ENCODE results near the gene ELMO3. TPM values are rescaled to one million over a fixed set of nuclear protein-coding genes. Genes with fewer than 3 reads are reported as not detected.

Gene ELMO3, protein sequence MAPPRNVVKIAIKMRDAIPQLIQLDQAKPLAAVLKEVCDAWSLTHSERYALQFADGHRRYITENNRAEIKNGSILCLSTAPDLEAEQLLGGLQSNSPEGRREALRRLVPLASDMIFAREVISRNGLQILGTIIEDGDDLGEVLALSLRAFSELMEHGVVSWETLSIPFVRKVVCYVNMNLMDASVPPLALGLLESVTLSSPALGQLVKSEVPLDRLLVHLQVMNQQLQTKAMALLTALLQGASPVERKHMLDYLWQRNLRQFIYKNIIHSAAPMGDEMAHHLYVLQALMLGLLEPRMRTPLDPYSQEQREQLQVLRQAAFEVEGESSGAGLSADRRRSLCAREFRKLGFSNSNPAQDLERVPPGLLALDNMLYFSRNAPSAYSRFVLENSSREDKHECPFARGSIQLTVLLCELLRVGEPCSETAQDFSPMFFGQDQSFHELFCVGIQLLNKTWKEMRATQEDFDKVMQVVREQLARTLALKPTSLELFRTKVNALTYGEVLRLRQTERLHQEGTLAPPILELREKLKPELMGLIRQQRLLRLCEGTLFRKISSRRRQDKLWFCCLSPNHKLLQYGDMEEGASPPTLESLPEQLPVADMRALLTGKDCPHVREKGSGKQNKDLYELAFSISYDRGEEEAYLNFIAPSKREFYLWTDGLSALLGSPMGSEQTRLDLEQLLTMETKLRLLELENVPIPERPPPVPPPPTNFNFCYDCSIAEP
- 26.3 TPM for total RNA-seq

DNA sequence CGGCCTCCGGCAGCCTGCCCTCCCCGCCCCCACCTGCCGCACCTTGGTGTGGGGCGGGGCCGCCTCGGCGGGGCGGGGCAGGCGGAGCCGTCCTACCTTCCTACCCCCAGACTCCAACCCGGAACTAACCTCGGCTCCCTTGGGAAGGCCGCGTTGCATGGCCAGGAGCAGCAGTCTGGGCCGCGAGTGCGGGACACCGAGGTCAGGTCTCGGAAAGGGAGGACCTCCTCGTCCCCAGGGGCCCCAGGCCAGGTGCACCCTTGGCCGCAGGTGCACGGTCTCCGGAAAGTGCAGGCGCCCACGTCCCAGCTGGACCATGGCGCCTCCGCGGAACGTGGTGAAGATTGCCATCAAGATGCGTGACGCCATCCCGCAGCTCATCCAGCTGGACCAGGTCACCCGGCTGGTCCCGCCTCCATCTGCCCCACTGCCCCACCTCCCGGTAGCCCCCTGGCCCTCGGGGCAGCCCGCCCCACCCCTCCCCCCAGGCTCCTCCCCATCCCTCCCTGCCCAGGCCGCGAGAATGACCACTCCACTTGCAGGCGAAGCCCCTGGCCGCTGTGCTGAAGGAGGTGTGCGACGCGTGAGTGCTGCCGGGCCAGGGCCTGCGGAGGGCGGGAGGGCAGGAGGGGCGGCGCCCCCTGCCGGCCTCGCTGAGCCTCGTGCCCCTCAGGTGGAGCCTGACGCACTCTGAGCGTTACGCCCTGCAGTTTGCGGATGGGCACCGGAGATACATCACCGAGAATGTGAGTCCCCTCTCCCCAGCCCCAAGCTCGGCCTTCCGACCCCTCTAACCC is at the start of gene ELMO3:
Gene ELMO3 (plus strand): TSS at position 121 of the 797 bp plus-strand sequence. CDS start 196 bp downstream, at position 317.
- peak; percentile 85 for ATAC-seq

DNA sequence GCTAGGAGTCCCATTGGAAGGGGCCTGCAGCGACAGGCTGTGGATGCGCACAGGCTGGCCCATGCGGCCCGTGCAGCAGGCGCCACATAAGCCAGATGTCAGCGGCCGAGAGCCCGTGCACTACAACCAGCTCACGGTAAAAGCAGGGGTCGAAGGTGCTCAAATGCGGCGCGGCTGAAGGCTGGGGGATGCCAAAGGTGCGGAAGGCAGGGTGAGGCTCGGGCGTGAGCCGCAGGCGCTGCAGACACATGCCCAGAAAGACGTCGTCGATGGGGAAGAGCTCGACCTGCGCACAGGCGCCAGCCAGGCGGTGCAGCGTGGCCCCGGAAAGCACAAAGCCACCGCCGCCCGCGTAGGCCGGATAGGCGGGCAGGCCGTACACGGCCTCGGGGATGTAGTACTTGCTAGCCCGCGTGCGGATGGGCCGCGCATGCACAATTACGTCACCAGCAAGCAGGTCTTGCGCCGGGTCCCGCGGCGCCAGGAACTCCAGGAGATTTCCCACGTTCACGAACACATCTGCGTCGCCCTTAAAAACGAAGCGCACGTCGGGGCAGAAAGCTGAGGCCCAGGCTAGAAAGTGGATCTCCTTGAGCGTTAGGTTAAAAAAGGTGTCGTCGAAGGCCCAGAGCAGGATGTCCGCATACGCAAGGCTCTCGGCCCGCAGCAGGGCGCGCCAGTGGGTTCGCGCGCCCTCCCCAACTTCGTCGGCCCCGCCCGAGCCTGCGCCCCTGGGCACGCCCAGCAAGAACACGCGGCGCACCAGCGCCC is 49.5 kb upstream of the ELMO3 start:
- no peak for ATAC-seq

DNA sequence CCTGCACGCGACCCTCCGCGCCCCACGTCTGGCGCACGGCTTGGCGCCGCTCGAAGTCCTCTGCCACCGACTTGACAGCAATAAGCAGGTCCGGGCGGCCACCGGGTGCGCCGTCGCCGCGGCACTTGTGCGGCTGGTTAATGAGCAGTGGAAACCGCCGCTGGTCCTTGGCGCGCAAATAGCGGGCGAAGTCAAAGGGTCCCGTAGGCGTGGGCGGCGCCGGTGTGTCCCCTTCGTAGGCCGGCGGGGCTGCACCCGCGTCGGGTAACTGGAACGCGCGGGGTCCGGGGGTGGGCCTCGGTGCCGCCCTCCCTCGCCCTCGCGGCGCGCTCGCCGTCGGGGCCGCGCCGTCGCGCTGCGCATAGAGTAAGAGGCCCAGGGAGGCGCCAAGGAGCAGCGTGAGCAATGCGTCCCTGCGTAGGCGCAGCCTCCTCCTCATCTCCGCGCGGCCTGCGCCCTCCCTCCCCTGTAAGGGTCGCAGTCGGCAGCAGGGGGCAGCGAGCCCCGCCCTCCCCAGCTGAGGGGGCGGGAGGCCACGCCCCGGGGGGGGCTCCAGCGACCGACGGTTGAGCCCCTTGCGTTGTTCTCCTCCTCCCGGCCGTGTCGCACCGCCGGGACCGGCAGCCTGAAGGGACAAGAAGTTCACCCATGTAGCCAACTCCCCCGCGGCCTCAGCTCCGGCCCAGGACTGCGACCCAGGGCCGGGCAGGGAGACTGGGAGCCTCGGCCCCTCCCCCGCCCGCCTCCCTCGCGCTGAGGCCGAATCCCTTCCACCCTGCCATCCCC is 48.7 kb upstream of the ELMO3 start:
- ATAC-seq, result peak; percentile 57

DNA sequence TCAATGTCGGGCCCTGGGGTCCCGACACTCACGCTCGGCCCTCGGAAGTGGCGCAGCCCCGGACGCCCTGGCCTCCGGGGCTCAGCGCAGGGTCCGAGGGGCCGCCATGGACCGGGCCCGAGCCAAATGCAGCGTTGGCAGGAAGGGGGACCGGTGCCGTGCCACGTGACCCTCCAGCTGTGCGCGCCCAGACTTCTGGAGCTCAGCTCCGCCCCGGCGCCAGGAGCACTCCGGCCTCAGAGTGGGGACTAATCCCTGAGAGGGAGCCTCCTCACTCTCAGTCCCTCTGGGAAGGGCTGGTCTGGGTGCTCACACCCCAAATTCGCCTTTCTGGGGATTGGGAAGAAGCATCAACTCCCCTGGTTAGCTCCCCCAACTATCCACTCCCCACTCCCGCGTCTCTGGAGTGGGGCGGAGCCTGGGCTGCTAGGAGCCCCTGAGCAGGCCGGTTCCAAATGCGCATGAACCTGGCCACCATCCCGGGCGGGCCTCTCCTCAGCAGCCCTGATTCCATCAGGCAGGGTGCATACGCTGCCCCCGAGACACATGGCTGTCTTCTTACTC is 48.0 kb upstream of the ELMO3 start, which contains the start of gene B3GNT9:
Gene B3GNT9 (minus strand): TSS at position 166 of the 564 bp plus-strand sequence. CDS start 513 bp downstream, outside the sequence.
- ATAC-seq, result peak; percentile 53

DNA sequence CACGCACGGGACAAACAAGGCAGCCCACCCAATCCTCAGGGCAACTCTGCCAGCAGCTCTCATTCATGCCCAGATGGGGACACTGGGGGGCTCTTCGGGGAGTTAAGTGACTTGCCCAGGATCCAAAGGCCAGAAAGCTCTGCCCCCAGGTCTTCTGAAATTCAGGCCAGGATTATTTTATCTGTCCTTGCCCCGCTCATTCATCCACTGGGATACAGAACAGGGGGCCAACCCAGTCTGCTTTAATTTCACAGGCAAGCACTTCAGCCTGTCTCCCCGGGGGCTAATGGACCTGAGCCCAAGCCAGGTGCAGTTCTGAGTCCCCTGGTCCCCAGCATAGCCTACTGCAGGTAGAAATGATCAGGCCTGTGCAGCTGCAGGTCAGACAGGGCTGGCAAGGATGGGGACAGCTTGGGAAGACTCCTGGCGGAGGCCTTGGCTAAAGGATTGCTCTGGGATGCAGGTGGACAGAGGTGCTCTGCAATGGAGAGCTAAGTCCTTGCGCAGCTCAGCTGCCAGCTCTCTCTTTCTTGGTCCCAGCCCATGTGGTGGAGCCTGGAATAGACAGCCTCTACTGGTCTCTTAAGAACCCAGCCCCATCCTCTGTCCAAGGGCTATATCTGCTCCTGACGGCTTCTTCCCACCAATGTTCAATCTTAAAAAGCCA is 47.4 kb upstream of the ELMO3 start:
- ATAC-seq, result no peak

DNA sequence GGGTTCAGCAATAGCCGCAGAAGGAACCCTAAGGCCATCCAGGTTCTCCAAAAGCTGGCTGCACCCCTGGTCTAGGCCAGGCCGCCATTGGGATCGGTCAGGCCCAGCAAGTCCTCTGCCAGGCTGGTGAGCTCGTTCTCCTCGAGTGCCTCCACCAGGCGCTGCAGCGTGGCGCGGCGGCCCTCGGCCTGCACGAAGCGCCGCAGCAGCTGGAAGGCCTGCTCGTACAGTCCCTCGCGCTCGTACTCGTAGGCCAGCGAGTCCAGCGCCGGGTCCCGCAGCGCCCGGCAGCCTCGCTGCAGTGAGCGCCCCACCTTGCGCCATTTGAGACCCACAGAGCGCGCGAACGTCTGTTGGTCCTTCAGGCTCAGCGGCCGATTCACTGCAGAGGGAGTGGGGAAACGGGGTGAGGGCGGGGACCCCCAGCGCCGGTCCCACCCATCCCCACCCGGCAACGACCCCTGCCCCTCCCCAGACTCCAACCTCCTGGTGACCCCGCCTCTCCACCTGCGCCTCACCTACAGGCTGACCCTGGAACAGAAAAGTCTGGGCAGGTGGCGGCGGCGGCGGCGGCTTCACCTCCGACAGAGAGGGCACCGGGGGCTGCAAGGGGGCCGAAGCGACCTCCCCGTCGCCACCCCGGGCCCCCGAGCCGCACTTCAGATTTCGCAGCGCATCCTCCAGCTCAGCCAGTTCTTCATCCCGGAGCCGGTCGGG is 44.2 kb upstream of the ELMO3 start:
- ATAC-seq, result no peak

DNA sequence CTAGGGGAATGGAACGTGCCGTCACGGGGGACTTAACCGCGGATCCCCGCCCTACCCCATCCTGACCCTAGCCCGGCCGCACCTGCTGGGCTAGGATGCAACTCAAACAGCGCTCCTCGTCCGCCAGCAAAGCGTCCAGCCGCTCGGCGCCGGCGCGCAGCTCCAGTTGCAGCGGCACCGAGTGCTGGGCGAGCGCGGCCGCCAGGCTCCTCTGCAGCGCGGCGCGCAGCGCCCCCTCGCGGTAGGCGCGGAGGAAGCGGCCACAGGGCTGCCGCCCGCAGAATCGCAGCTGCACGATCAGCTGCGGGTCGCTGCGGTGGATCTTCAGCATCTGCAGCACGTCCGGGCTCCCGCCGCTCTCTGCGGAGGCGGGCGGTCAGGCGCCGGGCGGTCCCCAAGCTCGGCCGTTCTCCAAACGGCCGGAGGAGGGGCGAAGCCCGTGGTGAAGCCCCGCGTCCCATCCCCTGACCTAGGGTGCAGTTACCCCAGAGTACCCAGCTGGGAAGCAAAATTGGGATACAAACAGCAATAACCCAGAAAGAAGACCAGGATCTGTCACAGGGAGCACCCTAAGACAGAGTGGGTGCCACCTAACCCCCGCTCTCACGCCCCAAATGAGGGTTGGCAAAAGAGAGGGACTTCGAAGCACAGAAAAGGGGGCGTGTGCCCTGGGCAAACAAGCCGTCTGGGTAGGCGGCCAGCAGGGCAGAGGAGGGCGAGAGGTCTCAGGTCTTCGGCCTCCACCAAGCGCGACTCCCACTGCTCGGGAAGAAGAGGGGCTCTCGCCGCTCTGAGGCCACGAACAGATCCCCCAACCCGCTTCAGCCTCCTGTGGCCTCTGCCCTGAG is 43.4 kb upstream of the ELMO3 start:
- ATAC-seq, result peak; percentile 58

DNA sequence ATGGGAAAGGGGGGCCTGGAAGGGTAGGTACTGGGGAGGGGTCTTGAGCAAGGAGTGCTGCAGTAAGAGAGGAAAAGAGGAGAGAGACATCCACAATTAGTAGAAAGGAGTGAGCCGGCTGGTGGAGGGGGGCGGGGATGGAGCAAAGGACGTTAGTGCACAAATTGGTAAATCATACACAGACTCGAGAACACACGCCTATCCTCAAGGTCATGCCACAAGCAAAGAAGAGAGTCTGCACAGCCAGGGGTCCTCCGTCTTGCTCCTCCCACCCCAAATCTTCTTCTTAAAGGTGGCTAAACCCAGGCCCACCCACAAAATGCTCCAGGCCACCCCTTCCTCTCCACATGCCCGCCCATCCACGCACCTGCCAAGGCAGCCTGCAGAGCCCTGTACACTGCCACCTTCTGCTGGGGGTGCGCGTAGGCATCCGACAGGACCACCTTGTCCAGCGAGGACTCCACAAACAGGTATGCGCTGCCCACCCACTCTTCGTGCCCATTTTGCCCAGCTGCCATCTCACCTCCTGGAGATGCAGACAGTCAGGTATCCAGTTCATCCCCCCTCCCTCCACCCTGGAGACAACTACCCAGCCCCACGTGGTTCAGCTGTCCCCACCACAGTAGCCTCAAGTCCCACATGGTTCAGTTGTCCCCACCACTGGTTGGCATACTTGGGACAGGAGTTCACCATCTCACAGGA is 42.6 kb upstream of the ELMO3 start:
- ATAC-seq, result no peak

DNA sequence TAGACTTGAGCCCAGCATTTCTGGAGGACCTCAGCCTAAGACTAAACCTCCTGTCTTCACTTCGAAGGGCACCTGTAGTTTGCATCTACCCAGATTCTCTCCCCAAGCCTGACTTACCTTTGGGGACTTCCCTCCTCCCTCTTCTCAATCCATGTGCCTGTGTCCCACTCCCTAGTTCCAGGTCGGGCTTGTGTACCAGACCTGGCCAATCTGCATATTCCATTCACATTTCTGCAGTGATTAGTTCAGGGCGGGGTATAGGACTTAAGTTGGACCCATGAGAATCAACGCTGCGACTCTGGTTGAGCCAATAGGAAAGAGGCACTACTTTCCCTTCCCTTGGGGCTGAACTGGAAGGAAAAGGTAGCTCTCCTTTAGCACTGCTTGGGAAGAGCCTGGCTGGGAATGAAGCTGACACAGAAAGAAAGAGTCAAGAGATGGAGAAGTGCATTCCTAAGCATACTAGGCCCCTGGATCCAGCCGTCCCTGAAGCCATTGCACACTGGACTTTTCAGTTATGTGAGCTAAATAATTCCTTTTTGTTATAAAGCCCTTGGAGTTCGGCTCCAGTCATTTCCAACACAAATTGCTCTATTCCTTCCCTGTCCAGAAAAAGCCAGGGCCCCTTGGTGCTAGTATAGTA is 41.7 kb upstream of the ELMO3 start:
- no peak for ATAC-seq

DNA sequence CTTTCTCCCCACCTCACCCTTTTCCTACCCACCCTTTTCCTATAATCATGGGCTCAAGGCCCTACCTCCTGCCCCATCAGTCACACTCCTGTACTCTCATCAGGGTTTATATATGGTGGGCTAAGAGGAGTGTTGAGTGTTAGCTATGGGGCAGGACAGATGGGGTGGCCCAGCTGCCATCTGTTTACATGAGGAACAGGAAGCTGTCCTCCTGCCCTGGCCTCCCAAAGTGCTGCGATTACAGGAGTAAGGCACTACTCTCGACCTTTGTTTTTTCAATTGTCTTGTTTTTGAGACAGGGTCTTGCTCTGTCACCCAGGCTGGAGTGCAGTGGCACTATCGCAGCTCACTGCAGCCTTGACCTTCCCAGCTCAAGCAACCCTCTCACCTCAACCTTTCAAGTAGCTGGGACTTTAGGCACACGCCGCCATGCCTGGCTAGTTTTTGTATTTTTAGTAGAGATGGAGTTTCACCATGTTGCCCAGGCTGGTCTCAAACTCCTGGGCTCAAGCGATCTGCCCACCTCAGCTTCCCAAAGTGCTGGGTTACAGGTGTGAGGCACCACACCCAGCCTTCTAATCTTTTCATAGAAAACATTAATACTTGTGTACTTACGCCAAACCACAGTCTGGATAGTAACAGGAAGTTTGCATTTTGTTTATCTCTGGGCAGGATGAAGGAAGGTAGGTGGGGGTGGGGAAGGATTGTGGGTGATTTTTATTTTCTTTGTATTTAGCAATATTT is 40.9 kb upstream of the ELMO3 start:
- no peak for ATAC-seq

DNA sequence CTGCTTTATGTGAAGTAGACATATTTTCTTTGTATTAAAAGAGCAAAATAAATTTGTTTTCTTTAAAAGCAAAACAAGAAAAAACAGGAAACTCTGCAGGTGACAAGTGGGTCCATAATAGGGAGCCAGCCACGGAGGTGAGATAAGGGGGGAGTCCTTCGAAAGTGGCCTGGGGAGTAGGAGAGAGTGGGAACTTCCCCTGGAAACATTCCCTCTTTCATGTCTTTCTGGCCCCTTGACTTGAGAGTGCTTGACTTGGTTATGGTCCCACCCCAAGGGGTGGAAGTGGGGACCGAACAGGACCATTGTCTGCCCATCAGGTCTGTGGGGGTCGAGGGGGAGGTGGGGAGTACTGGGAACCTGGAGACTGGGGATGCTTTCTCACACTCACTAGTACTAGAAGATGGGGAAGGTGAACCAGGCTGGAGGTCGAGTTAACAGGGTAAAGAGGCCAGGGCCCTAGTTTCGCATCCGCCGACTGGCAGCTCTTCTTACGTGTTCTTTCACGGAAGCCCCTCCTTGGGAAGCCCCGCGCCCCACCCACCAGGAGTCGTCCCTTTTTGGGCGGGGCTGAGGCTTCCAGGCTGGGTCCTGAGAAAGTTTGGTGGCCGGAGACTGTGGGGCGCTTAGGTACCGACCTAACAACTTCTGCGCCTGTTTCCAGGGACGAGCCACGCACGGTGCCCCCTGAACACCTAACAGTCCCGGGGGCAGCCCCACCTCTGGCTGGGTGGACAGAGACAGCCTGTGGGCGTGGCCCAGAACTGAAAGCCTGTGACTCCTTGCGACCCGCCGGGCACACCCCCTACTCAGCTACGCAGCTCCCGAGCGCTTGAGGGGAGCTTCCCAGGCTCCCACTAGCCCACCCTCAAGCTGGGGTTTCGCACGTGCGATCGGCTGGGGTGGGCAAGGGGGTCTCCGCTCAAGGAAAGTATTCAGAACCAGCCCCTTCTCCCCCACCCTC is 40.0 kb upstream of the ELMO3 start:
- ATAC-seq, result peak; percentile 25

DNA sequence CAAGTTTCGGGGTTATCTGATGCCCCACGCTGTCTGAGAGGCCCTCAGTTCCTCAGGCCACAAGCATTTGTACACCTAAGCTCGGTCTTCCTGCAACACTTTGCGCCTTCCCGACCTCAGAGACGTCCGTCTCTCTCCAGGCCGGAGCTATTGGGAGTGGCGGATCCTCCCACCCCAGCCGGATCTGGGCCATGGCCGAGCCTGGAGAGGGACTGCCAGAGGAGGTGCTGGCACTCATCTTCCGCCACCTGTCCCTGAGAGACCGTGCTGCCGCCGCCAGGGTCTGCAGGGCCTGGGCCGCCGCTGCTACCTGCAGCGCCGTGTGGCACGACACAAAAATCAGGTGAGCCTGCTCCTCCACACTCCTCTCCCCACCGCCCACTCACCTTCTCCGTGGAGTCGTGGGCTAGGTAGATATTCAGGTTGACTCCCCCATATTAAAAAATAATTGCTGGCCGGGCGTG is 37.3 kb upstream of the ELMO3 start:
- ATAC-seq, result no peak

DNA sequence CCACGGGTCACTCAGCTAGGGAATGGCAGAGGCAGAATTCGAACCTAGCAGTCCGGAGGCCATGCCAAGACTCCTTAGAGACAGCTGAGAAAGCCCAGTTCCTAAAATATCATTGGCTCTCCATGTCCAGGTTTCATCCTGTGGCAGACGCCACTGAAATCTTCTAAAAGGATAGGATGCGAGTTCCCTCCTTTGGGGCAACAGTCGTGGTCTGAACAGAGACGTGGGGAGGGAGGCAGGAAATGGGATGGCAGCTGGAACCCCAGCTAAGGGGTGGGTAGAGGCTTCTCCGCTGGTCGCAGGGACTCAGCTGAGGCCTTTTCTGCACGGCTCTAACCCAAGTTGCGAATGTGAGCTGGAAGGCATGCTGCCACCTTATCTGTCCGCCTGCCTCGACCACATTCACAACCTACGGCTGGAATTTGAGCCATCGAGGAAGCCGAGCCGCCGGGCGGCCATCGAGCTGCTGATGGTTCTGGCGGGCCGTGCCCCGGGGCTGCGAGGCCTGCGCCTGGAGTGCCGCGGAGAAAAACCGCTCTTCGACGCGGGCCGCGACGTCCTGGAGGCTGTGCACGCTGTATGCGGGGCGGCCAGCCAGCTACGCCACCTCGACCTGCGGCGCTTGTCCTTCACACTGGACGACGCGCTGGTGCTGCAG is 36.3 kb upstream of the ELMO3 start:
- ATAC-seq, result no peak

DNA sequence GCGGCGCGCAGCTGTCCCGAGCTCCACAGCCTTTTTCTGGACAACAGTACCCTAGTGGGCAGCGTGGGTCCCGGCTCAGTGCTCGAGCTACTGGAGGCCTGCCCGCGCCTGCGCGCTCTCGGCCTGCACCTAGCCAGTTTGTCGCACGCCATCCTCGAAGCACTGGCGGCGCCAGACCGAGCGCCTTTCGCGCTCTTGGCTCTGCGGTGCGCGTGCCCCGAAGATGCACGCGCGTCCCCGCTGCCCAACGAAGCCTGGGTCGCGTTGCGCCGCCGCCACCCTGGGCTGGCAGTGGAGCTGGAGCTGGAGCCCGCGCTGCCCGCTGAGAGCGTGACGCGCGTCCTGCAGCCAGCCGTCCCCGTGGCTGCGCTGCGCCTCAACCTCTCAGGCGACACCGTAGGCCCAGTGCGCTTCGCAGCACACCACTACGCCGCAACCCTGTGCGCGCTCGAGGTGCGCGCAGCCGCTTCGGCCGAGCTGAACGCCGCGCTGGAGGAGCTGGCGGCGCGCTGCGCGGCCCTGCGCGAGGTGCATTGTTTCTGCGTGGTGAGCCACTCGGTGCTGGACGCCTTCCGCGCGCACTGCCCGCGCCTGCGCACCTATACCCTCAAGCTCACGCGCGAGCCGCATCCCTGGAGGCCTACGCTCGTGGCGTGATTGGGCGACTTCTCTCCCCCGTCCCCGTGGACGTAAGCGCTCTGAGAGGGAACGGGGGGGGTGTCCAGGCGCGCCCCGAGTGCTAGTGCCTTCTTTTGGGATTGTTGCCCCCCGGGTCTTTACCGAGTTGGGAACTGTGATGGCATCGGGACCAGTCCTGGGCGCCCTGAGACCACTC is 35.5 kb upstream of the ELMO3 start:
- ATAC-seq, result peak; percentile 34

All from esophagus mucosa (tissue), 1 donor.